GM23248 (cell line): Measurements from ENCODE around the gene GATAD2A.

ENCODE experiments used
- EZH2 ChIP-seq: fragments of 200-600 bp; sonication (generic); IDR thresholded peaks from 2 replicates; pipeline ENCODE4 v1.6.1; 2018; ENCODE audit warnings: antibody characterized with exemption, mild to moderate bottlenecking; ENCODE audit not compliant: insufficient read depth, poor library complexity, severe bottlenecking
- EZH2phosphoT487 ChIP-seq: fragments of 200-600 bp; sonication (generic); IDR thresholded peaks from 2 replicates; pipeline ENCODE4 v1.6.1; 2018; ENCODE audit warnings: antibody characterized with exemption, moderate library complexity, mild to moderate bottlenecking, low read depth; ENCODE audit not compliant: insufficient read depth

GRCh38 chr19:19399733-19400433, 5.6 kb upstream of the GATAD2A start:
- no peak for TF ChIP-seq EZH2
- no peak for TF ChIP-seq EZH2phosphoT487
